ENCODE results near the gene IFT88.
A peak's percentile ranks its signal among the peaks of the same experiment; 100 is the strongest.

IFT88 gene

GRCh38 chr13:20696073-20696472, 129.1 kb downstream of the IFT88 start:
- no peak for DNase-seq

- no peak for DNase-seq
Measured at GRCh38 chr13:20699715-20700114, 132.8 kb downstream of the IFT88 start.

GRCh38 chr13:20700288-20700687, 133.3 kb downstream of the IFT88 start:
- DNase-seq = no peak

- DNase-seq = no peak
Measured at GRCh38 chr13:20701461-20701860, 134.5 kb downstream of the IFT88 start.

GRCh38 chr13:20702530-20702914, 135.6 kb downstream of the IFT88 start:
- peak; percentile 56 for DNase-seq

- peak; percentile 18 for DNase-seq
Measured at GRCh38 chr13:20702915-20703779, 136.2 kb downstream of the IFT88 start, which contains the start of gene IL17D. TSS of gene IL17D (plus strand) at chr13:20703699. CDS start at chr13:20704002, 303 bp downstream.

- peak; percentile 82 for DNase-seq
Measured at GRCh38 chr13:20703780-20704458, 137.0 kb downstream of the IFT88 start.

GRCh38 chr13:20704459-20705069, 137.6 kb downstream of the IFT88 start:
- no peak for DNase-seq

- DNase-seq = no peak
Measured at GRCh38 chr13:20706661-20707060, 139.7 kb downstream of the IFT88 start.

- DNase-seq = no peak
Measured at GRCh38 chr13:20708216-20708615, 141.3 kb downstream of the IFT88 start.

GRCh38 chr13:20709369-20709768, 142.4 kb downstream of the IFT88 start:
- no peak for DNase-seq

GRCh38 chr13:20709782-20710181, 142.8 kb downstream of the IFT88 start:
- no peak for DNase-seq

- no peak for DNase-seq
Measured at GRCh38 chr13:20711301-20712044, 144.5 kb downstream of the IFT88 start.

- no peak for DNase-seq
Measured at GRCh38 chr13:20713014-20713376, 146.0 kb downstream of the IFT88 start.

- DNase-seq = no peak
Measured at GRCh38 chr13:20713751-20714150, 146.8 kb downstream of the IFT88 start.

GRCh38 chr13:20714161-20714560, 147.2 kb downstream of the IFT88 start:
- no peak for DNase-seq

- no peak for DNase-seq
Measured at GRCh38 chr13:20714563-20715329, 147.8 kb downstream of the IFT88 start.

- no peak for DNase-seq
Measured at GRCh38 chr13:20715330-20715712, 148.4 kb downstream of the IFT88 start.

GRCh38 chr13:20716951-20717350, 150.0 kb downstream of the IFT88 start:
- DNase-seq = no peak

- DNase-seq = no peak
Measured at GRCh38 chr13:20717581-20718542, 150.9 kb downstream of the IFT88 start.

- DNase-seq = no peak
Measured at GRCh38 chr13:20718958-20719566, 152.1 kb downstream of the IFT88 start.

Measured in suppressor macrophage treated with lipopolysaccharide for 4 hours (primary cell).